HS-5 (cell line): ENCODE measurements around the gene IQGAP1.
"Not testable (repeated sequence)": the region's sequence is repeated elsewhere in the genome, so short reads cannot be mapped to it uniquely, and the experiment has no call there.

Experiments used
- DNase-seq: peaks from one replicate; pipeline ENCODE4 v3.0.0-alpha.2; 2012; ENCODE audit warnings: low read depth

The IQGAP1 gene

DNA sequence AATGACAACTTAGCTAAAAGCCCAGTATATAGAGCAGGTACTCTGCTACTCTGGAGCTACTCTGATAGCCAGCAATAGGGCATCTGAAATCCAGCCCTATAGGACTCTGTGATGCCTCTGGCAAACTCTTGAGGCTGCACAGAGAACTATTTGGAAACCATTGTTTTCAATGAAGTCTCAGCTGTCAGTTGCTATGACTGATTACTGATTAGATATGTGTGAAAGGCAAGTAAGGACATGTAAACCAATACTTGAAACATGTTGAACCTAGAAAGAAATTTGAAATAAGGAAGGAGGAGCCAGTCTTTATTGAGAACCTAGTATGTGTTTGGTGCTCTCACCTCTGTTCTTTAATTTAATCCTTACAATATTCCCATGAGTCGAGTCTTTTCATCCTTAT is 101.5 kb downstream of the IQGAP1 start:
- DNase-seq = no peak

DNA sequence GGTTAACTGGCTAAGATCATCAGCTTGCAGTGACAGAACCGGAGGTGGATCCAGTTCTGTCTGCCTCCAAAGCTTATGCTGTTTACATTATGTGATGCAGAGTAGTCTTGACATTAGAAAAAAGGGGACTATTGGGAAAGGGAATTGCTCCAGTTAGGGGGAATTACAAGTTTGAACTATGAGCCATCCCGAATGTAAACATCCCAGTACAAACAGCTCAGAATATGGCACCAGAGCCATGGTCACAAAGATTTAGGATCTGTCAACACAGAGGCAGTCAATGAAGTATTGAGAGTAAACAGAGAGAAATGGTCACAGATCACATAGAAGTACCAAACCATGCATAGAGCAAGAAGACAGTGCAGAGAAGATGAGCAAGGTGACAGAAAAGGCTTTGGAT is 101.9 kb downstream of the IQGAP1 start:
- no peak for DNase-seq

DNA sequence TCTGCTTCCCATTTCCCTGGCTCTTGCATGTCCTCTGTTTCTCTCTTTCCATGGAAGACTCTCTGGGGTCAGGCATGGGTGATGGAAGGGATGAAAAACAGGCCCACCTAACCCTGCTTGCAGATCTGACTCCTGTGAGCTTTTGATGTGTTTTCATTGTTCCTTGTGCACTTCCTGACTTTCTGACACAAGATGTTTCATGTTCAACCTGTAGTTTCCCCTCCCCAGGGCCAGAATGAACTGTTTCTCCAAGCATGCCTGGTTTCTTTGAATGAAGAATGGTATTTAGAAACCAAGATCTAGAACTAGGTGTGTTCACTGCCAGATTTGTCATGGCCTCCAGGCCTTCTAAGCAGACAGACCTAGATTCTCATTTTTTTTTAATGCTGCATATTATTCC is 105.6 kb downstream of the IQGAP1 start:
- no peak for DNase-seq

DNA sequence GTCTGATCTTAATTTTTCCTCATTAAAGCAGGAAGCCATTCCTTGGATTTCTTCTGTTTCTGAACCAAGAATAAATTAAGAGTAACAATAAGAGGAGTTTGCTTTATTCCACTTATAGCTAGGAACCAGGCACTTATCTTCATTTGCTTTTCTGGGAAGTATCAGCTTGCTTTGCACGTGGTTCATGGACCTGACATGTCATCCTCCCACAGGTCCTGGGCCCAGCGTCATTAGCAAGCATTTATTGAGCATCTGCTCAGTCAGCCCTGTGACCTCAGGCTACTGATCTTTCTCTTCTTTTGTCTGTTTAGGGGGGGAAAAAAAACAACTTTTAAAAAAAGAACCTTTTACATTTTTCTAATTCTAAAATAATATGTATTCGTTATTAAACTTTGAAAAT is 107.0 kb downstream of the IQGAP1 start:
- DNase-seq = no peak

DNA sequence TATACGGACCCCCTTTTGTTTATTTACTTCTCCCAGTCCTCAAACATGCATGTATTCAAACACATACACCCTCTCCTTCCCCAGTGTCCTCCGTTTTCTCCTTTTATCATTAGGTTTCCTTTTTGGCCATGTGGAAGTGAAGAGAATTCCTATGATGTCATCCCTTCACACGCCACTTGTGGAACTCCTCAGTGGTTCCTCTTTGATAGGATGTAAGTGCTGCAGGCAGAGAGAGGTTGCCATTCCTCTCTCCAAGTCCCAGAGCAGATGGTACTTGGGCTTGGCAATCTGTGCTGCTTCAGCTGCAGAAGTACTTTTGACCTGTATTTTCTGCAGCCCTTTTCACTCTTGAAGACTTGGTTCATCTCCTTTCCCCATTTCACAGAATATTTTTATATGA is 108.7 kb downstream of the IQGAP1 start:
- DNase-seq = no peak

DNA sequence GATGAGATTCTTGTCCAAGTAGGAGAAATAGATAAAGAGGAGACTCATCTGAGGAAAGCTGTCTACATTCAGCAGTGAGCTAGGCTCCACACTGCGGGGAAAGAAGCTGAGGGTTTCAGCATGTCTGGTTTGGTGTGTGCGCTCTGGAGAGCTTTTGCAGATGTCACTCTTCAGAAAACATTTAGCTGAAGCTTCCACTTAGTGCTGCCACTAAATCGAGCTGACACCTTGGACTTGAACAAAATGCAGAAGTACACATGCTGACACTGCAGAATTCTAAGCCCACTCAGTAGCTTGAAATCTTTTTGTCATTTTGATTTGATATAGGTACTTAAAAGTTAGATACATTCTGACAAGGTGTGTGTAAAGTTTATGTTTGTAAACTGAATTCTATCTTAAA is 109.3 kb downstream of the IQGAP1 start:
- DNase-seq = no peak

DNA sequence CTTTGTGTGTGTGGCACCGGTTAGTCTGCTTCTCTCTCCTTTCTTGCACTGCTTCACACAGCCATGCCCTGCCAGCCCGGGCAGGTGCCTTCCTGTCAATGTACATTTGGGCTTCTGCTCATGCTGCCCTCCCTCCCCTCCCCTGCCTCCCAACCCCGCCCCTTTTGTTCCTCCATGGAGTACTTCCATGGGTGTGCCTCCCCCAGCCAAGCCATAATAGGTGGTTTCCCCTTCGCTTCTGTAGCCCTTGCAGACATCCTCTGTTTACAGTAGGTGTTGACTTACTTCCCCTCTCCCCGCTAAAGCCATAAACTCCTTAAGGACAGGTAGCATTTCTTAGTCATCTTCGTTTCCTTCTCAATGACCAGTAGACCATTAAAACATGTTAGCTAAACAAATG is 109.9 kb downstream of the IQGAP1 start:
- no peak for DNase-seq

DNA sequence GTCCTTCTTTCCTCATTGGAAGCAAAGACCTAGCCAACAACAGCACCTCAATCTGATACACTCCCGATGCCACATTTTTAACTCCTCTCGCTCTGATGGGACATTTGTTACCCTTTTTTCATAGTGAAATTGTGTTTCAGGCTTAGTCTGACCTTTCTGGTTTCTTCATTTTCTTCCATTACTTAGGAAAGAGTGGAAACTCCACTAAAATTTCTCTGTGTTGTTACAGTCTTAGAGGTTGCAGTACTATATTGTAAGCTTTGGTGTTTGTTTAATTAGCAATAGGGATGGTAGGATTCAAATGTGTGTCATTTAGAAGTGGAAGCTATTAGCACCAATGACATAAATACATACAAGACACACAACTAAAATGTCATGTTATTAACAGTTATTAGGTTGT is 112.1 kb downstream of the IQGAP1 start:
- no peak for DNase-seq

DNA sequence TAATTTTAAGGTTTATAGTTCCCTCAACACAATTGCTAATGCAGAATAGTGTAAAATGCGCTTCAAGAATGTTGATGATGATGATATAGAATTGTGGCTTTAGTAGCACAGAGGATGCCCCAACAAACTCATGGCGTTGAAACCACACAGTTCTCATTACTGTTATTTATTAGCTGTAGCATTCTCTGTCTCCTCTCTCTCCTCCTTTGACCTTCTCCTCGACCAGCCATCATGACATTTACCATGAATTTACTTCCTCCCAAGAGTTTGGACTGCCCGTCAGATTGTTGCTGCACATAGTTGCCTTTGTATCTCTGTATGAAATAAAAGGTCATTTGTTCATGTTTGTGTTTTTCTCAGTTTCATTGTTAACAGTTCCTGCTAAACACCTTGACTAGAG is 113.9 kb downstream of the IQGAP1 start:
- DNase-seq = no peak

DNA sequence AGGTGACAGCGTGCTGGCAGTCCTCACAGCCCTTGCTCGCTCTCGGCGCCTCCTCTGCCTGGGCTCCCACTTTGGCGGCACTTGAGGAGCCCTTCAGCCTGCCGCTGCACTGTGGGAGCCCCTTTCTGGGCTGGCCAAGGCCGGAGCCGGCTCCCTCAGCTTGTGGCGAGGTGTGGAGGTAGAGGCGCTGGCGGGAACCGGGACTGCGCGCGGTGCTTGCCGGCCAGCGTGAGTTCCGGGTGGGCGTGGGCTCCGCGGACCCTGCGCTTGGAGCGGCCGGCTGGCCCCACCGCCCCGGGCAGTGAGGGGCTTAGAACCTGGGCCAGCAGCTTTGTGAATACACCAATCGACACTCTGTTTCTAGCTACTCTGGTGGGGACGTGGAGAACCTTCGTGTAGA is 122.7 kb downstream of the IQGAP1 start:
- DNase-seq = not testable (repeated sequence)

DNA sequence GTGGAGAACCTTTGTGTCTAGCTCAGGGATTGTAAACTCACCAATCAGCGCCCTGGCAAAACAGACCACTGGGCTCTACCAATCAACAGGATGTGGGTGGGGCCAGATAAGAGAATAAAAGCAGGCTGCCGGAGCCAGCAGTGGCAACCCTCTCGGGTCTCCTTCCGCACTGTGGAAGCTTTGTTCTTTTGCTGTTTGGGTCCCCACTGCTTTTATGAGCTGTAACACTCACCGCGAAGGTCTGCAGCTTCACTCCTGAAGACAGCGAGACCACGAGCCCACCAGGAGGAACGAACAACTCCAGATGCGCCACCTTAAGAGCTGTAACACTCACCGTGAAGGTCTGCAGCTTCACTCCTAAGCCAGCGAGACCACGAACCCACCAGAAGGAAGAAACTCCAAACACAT is 123.2 kb downstream of the IQGAP1 start:
- not testable (repeated sequence) for DNase-seq

DNA sequence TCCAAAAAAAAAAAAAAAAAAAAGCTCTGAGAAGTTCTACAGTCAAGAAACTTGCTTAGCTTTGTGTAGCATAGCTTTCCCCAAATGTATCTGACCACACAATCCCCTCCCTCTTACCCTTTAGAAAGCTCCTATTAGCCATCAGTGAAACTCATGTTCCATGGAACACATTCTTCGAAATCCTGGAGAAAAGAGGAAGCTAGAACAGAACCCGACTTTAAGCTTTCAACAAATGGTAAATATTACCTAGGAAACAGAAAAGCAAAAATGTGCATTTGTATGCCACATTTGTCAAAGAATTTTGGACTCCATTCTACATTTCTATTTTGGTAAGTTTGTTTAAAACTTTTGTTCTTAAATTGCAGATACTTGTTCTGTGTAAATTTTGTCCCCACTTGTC is 124.2 kb downstream of the IQGAP1 start:
- DNase-seq = no peak

DNA sequence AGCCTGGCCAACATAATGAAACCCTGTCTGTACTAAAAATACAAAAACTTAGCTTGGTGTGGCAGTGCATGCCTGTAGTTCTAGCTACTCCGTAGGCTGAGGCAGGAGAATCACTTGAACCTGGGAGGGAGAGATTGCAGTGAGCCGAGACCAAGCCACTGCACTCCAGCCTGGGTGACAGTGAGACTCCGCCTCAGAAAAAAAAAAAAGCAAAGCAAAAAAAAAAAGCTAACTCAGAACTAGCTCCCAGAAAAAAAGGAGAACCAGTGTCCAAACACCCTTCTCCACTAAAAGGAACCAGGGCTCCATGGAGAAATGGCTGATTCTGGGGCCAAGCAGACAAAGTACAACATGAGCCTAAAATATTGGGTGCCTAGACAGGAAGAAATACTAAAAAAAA is 124.9 kb downstream of the IQGAP1 start:
- DNase-seq = no peak

DNA sequence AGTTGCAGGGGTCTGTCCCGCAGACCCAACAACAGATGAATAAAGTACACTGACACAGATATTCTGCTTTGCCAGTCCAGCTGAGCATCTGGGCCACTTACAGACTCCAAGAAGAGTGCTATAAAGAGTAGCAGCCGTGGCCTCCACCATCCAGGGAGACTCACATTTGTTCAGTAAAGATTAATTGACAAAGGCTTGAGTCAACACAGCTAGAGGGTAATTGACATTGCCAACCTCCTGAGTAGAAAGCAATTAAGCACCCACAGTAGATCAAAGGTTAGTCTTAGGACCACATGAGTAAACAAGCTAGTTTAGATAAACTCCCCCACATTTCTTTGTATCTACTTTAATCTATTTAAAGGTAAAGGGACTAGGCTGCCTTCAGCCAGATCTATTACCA is 125.4 kb downstream of the IQGAP1 start:
- DNase-seq = no peak

DNA sequence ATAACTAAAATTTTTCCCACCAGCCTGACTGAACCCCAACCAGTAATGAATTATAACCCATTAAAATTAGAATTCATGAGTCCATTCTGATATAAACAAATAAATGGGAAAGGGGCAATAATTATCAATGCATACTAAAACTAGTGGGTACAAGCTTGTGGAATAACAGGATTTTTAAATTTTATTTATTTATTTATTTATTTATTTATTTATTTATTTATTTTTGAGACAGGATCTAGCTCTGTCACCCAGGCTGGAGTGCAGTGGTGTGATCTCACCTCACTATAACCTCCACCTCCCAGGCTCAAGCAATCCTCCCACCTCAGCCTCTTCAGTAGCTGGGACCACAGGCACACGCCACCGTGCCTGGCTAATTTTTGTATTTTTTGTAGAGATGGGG is 125.9 kb downstream of the IQGAP1 start:
- not testable (repeated sequence) for DNase-seq

DNA sequence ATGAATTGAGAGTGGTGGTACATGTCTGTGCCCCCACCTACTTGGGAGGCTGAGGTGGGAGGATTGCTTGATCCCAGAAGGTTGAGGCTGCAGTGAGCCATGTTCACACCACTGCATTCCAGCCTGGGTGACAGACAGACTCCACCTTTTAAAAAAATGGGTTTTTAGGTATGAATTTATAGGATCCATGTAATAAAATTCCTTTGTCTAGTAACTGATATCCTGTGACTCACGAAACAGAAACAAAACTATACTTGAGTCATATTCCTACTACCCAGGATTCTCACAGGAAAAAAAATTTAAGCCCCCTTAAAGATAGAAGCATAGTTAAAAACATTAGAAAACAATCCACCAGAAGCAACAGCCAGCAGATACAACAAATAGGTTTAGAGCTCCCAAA is 131.6 kb downstream of the IQGAP1 start:
- peak; percentile 50 for DNase-seq

DNA sequence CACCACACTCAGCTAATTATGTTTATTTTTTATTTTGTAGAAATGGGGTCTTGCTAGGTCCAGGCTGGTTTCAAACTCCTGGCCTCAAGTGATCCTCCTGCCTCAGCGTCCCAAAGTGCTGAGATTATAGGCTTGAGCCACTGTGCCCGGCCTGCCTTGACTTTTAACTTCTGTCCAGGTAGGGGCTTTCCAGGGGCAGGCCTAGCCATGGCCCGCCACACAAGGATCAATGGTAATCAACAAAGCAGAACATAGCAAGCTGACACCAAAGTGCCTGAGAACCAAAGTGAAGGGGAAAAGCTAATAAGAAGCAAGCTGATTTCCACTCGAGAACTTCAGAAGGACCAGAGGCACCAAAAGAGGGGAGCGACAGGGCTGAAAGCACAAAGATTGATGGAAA is 132.3 kb downstream of the IQGAP1 start:
- DNase-seq = no peak

DNA sequence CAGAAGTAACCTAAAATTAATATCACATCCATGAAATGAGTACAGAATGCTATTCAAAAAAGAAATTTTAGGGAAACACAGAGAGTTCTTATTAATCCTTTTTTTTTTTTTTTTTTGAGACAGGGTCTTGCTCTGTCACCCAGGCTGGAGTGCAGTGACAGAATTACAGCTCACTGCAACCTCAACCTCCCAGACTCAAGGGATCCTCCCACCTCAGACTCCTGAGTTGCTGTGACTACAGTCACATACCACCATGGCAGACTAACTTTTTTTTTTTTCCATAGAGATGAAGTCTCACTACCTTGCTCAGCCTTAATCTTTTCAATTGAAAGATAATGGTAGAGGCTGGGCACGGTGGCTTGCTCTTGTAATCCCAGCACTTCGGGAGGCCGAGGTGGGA is 135.3 kb downstream of the IQGAP1 start:
- no peak for DNase-seq

DNA sequence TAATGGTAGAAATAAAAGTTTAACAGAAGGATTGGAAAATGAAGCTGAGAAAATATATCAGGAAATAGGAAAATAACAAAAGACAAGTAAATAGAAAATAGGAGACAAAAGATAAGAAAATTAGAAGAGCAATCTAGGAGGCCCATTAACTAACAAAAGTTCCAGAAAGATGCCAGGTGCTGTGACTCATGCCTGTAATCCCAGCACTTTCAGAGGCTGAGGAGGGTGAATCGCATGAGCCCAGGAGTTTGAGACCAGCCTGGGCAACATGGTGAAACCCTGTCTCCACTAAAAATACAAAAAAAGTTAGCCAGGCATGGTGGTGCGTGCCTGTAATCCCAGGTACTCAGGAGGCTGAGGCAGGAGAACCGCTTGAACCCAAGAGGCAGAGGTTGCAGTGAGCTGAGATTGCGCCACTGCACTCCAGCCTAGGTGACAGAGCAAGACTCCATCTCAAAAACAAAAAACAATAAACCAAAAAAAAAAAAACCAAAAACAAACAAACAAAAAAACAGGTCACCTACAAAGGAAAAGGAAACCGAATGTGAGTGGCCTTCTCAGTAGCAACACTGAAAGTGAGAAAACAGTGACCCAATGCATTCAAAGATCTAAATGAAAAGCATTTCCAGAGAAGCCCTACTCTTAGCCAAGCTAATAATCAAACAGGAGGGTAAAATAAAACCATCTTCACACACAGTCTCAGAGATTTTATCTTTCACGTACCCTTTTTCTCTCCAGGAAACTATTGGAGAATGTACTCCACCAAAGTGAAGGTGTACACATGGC is 136.2 kb downstream of the IQGAP1 start:
- not testable (repeated sequence) for DNase-seq

DNA sequence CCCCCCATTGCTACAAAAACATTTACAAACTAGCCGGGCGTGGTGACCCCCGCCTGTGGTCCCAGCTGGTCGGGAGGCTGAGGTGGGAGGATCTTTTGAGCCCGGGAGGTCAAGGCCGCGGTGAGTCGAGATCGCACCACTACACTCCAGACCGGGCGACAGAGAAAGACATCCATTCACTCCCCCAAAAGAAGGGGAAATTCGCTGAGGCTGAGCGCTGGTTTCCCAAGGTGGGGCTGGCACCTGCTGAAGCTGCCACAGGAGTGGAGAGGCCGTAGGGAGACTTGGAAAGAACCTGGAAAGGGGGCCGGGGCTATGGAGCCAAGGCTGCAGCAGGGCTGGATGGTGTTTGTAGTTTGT is 140.9 kb downstream of the IQGAP1 start:
- no peak for DNase-seq

DNA sequence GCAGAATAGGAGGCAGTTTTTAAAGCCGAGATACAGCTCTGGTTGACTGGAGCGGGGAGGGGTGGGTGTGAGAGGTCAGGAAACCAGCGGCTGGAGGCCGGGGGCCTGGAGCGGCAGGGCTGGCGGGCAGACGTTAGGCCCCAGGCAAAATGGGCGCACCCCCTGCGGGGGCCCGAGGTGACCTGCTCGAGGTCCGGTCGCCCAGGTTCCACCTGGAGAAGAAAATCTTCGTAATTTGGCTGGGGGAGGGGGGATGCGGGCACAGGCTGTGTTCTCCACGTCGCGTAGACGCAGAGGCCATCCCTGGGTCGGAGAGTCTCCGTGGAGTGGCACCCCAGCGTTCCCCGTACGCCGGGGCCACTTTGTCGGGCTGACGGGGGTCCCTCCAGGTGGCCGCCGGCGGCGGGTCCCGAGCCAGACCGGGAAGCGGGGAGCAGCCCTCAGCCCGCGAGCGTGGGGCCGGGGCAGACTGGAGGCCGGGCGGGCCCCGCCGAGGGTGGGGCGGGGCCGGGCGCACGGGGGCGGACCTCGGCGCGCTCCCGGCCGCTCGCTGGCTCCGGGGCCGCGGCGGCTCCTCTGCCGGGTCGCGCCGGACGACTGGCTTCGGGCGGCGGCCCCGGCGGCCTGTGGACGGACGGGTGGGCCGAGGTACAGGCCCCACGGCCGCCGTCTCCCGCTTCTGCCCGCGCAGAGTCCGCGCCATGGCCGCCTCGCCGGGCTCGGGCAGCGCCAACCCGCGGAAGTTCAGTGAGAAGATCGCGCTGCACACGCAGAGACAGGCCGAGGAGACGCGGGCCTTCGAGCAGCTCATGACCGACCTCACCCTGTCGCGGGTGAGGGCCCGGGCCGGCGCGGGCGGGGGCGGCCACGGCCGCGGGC is 141.6 kb downstream of the IQGAP1 start, which contains the start of gene CRTC3:
Gene CRTC3 (plus strand): TSS at position 553 of the 879 bp plus-strand sequence. CDS start 149 bp downstream, at position 702.
- DNase-seq = no peak

DNA sequence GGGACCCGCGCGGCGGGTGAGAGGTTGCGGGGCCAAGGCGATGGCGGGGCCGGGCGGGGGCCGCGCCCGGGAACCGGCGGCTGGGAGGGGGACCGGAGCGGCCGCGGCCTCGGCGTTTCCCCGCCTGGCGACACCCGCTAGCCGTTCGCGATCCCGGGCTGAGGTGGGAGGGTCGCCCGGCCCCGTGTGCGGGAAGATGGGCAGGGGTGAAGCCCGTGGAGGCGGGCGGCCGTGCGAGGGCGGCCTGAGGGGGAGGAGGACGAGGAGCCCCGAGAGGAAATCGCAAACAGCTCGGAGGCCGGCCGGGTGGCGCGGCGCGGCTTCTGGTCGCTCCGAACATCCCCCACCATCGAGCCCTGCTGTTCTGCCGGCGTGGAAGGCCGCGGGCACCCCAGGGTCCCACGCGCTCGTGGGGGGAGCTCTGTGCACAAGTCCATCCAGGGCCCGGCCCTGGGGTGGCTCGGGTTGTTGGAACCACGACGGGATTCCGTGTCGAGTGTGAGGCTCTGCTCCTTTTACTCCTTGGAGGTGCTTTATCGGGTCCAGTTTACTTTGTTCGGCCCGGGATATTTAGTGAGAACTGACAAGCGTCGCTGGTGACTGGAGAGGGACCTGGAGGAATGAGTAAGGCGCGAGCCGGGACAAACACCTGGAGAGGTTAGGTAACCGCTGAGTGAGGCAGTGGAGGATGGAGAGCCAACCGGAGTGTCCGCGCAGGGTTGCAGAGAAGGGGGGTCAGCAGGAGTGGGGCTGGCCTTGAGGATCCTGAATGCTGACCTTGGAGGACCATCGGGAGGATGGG is 142.4 kb downstream of the IQGAP1 start:
- no peak for DNase-seq

DNA sequence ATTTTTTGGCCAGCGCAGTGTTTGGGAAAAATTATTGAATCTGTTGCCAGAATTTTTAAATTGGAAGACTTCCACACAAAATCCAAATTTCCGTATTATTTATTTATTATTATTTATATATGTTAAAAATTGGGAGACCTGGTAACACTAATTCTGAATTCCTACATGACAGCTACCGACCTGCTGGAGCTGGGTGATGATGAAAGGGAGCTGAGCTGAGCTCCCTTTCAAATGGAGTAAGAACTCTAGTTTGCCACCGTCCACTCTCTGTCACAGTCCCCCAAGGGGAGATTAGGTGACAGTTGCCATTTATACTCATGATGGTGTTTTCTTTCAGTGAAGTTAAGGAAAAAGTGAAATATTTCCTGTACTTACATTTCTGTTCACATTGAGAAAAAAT is 143.1 kb downstream of the IQGAP1 start:
- no peak for DNase-seq
